GM12891 (cell line): ENCODE results near the gene GPC6.
"Not testable (repeated sequence)": the region's sequence is repeated elsewhere in the genome, so short reads cannot be mapped to it uniquely, and the experiment has no call there.

ENCODE experiments used
- DNase-seq: peaks from one replicate; pipeline ENCODE4 v3.0.0; 2011; ENCODE audit warnings: low spot score; ENCODE audit not compliant: insufficient read length
- FAIRE-seq: peaks from 2 replicates; lab custom pipeline; 2011; peaks lifted over from hg19 to GRCh38; lab: Jason Lieb, UNC
- PAX5 ChIP-seq: IDR thresholded peaks from 2 replicates; pipeline ENCODE4 v1.6.1; 2011; ENCODE audit warnings: low read length, moderate library complexity, mild to moderate bottlenecking; ENCODE audit not compliant: insufficient read depth, severe bottlenecking
- POLR2A ChIP-seq: IDR thresholded peaks from 2 replicates; pipeline ENCODE4 v1.6.1; 2011; ENCODE audit warnings: low read depth, low read length, control low read depth
- POLR2AphosphoS5 ChIP-seq: IDR thresholded peaks from 2 replicates; pipeline ENCODE4 v1.6.1; 2011; ENCODE audit warnings: low read depth, low read length, control low read depth
- POU2F2 ChIP-seq: IDR thresholded peaks from 2 replicates; pipeline ENCODE4 v1.6.1; 2011; ENCODE audit warnings: low read depth, mild to moderate bottlenecking, control low read depth, low read length, moderate library complexity
- SPI1 ChIP-seq: IDR thresholded peaks from 2 replicates; pipeline ENCODE4 v1.6.1; 2011; ENCODE audit warnings: low read depth, low read length, control low read depth
- TAF1 ChIP-seq: IDR thresholded peaks from 2 replicates; pipeline ENCODE4 v1.6.1; 2011; ENCODE audit warnings: low read depth, low read length, control low read depth

GPC6 gene

DNA sequence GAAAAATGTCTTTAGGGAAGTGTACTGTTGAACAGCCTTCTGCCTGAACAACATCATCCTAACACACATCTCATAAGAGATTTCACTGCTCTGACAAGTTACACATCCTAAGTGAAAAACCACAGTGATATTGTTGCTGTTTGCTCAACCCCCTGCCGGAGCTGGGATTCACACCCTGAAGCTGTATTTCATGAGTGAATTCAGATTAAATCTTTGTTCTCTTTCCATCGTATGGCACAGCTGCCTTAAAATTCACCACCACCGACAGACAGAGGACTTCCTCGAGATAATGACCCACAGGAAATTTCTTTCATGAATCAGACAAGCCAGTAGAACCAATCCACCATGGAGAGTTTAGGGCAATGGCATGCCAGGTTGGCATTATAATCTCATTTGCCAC lies 972.1 kb downstream of the GPC6 start:
- FAIRE-seq (no peak), DNase-seq (no peak)
- TF ChIP-seq POU2F2 (no peak), SPI1 (no peak), POLR2A (no peak), TAF1 (no peak), POLR2AphosphoS5 (no peak), PAX5 (no peak)

DNA sequence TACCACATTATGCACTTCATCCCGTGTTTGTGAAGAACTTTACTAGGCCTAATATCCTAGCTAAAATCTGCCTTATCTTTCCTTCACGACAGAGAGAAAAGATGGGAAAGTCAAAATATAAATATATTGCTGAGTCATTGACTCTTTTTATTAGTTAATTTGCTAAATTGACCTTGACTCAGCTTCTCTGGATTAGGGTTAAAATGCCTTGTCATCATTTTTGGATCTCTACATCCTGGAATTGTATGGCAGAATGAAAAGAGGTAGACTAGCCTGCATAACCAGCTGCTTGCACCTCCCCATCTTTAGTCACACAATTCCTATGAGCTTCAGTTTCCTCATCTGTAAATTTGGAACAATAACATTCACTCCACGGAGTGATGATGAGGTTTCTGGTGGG lies 972.5 kb downstream of the GPC6 start:
- TF ChIP-seq SPI1 (no peak), TAF1 (no peak), PAX5 (no peak), POU2F2 (no peak), POLR2A (no peak), POLR2AphosphoS5 (no peak)
- FAIRE-seq = no peak
- DNase-seq = no peak

DNA sequence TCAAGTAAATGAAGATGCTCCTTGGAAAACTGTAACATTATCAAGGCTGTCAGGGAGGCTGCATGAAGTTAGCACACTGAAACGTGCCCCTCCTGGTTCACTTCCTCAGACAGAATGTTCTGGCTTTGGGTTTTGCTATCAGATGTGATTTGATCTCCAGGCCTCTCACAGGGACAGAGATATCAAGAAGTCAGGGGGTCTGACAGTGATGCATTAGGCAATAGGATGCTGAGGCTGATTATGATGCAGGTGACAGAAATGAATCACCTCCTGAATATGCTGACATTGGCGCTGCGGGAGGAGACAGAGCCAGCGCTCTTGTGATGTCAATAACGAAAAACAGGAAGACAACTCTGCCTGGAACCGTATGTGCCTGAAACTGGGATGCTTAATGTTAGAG lies 974.4 kb downstream of the GPC6 start:
- TF ChIP-seq POLR2AphosphoS5 (no peak), POLR2A (no peak), TAF1 (no peak), PAX5 (no peak), POU2F2 (no peak), SPI1 (no peak)
- DNase-seq (no peak), FAIRE-seq (no peak)

DNA sequence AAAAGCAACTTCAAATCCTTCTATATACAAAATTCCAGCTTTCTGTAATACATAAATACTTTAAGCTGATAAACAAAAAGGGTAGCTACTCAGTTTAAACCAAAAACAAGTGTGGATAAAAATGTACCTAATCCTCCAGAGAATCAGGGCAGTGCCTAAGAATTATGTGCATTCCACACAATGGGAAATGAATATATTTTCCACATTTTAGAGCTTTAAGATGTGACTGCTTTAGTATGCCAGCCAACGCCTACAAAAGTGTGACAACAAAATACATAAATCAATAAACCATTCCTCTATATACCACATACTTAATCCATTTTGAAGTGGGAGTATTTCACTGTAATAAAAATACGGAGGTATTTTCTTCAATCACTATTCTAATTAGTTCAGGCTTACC lies 977.6 kb downstream of the GPC6 start:
- FAIRE-seq (no peak), DNase-seq (no peak)
- TF ChIP-seq POU2F2 (no peak), PAX5 (no peak), POLR2AphosphoS5 (no peak), SPI1 (no peak), TAF1 (no peak), POLR2A (no peak)

DNA sequence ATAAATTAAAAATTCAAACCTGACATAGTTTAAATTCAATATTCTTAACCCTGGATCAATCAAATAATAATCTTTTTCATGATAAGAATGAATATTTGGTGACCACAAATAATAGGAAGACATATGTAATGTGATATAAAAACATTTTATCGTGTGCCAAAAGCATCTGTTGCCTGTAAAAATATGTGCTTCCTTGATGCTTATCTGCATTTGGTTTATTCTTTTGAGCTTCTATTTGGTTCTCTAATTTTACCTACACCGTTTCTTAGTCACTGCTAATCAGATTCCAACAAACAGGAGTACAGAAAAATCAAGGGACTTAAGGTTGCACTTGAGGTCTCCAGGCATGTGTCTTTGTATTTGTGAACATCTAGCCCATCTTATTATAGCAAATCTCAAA lies 978.3 kb downstream of the GPC6 start:
- TF ChIP-seq SPI1 = no peak
- no peak for TF ChIP-seq POU2F2
- TF ChIP-seq POLR2A = no peak
- TF ChIP-seq POLR2AphosphoS5 = no peak
- DNase-seq (no peak), FAIRE-seq (no peak)

DNA sequence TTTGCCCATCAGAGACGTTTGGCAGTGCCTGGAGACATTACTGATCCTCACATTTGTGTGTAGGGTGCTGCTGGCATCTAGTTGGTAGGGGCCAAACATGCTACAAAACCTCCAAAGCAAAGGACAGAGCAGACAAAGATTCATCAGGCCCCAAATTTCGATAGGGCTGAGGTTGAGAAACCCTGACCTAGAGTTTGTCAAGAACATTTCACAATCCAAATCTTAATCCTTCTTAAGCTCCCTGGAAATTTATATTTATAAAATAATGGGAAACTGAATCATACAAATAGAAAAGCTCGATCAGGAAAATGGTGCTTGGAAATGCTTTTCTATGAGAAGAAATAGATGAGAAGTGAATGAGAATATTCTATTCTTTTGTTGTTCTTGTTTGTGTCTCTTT lies 979.3 kb downstream of the GPC6 start:
- TF ChIP-seq PAX5 (no peak), POU2F2 (no peak)
- FAIRE-seq (no peak), DNase-seq (no peak)

DNA sequence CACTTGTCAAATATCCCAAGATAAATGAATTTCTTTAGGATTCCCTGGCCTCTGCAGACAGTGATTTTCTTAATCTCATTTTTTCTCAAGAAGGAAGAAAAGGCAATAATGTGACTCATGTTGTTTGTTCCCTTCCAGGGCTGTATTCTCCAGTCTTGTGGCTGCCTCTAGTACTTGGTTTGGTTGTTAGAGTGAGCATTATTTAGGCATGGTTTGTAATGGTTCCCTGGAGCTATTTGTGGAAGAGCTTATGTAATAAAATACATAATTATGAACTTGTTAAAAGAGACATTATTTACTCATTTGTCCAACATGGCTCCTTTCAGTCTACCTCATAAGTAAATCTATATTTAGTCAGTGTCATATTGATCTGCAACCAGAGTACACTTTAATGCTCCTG lies 982.5 kb downstream of the GPC6 start:
- no peak for TF ChIP-seq POLR2A
- no peak for TF ChIP-seq SPI1
- TF ChIP-seq POU2F2 = no peak
- no peak for TF ChIP-seq POLR2AphosphoS5
- no peak for DNase-seq
- no peak for FAIRE-seq

DNA sequence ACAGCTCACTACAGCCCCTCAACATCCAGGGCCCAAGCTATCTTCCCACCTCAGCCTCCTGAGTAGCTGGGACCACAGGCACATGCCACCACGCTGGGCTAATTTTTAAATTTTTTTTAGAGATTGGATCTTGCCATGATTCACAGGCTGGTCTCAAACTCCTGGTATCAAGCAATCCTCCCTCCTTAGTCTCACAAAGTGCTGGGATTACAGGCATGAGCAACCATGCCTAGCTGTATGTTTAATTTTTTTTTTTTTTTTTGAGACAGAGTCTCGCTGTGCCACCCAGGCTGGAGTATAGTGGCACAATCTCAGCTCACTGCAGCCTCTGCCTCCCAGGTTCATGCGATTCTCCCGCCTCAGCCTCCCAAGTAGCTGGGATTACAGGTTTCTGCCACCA lies 983.3 kb downstream of the GPC6 start:
- not testable (repeated sequence) for FAIRE-seq, DNase-seq

DNA sequence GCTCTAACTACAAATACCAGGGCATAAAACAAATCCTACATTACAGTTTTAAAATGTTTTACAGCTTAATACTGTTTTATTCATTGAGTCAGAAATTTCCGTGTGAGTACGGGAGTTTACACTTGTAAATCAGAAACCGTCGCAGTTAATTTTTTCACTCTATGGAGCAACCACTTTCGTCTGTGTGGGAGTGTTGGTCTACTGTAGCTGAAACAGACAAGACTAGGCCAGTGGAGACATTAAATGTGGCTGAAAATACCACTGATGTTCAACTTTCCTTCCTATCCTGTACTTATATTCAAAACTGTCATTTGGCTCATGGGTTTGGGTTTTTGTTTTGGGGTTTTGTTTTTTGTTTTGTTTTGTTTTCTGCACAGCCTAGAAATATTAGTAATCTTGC lies 984.2 kb downstream of the GPC6 start:
- DNase-seq (no peak), FAIRE-seq (no peak)
- TF ChIP-seq POLR2A (no peak), SPI1 (no peak), PAX5 (no peak), POLR2AphosphoS5 (no peak), POU2F2 (no peak), TAF1 (no peak)

DNA sequence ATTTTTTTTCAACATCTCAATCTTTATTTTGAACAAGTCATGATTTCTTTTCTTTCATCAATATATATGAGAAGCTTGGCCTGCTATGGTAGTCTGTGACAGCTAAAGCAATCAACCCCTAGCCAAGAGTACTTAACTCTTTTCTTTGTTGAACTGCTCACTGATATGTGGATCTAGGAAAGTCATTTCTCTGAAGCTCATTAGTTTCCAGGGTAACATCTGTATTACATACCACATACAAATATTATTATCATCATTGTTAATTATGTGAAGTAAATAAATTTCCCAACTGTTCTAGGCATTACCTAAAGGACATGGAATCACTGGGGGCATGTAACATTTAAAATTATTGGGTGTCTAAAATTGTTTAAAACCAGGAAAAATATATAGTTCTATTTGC lies 985.6 kb downstream of the GPC6 start:
- TF ChIP-seq POU2F2 (no peak), POLR2A (no peak), TAF1 (no peak), POLR2AphosphoS5 (no peak), SPI1 (no peak), PAX5 (no peak)
- FAIRE-seq = no peak
- DNase-seq = no peak

DNA sequence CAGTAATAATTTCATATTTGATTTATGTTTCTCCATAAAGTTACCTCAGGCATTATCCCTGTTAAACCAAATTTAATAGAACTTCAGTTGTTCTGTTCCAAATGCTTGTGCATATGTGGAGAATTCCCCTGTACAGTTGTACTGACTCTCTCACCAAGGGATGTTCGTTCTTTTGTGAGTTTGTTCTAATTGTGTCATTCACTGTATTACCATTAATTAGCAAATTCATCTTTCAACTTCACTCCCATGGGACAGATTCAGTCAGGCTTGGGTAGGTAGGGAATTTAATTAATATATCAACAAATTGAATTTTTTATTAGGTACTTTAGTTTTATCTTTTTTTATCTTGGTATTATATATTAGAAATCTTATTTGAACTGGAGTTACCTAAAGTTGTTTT lies 987.5 kb downstream of the GPC6 start:
- TF ChIP-seq TAF1 (no peak), SPI1 (no peak), POU2F2 (no peak), PAX5 (no peak), POLR2A (no peak), POLR2AphosphoS5 (no peak)
- no peak for FAIRE-seq

More for the DNA sequence above, 987.5 kb downstream of the GPC6 start:
- DNase-seq = no peak
